H54 (cell line): Measurements from ENCODE around the gene EMCN.
A peak's percentile ranks its signal among the peaks of the same experiment; 100 is the strongest.
"Not testable (repeated sequence)": the region's sequence is repeated elsewhere in the genome, so short reads cannot be mapped to it uniquely, and the experiment has no call there.

ENCODE experiments used
- DNase-seq: peaks from one replicate; pipeline ENCODE4 v3.0.0; 2011; ENCODE audit warnings: low spot score, mixed read lengths; ENCODE audit not compliant: insufficient read length
- FAIRE-seq: peaks from 3 replicates; lab custom pipeline; 2011; peaks lifted over from hg19 to GRCh38; lab: Jason Lieb, UNC
- POLR2A ChIP-seq: IDR thresholded peaks from 2 replicates; pipeline ENCODE4 v1.6.1; 2011; ENCODE audit warnings: low read depth, mild to moderate bottlenecking, low read length

The EMCN gene

GRCh38 chr4:100379583-100380105, 138.2 kb downstream of the EMCN start:
- FAIRE-seq, result no peak
- no peak for DNase-seq
- TF ChIP-seq POLR2A, result no peak

- FAIRE-seq (no peak), DNase-seq (no peak)
- no peak for TF ChIP-seq POLR2A
These were observed 145.4 kb downstream of the EMCN start for GRCh38 chr4:100372432-100372831.

GRCh38 chr4:100369871-100370270, 148.0 kb downstream of the EMCN start:
- DNase-seq (no peak), FAIRE-seq (no peak)
- no peak for TF ChIP-seq POLR2A

- no peak for FAIRE-seq
- TF ChIP-seq POLR2A, result no peak
- DNase-seq, result no peak
These were observed 150.4 kb downstream of the EMCN start for GRCh38 chr4:100367451-100367850.

GRCh38 chr4:100366213-100366612, 151.6 kb downstream of the EMCN start:
- FAIRE-seq, result no peak
- DNase-seq, result no peak
- TF ChIP-seq POLR2A, result no peak

- TF ChIP-seq POLR2A, result no peak
- DNase-seq, result no peak
- FAIRE-seq, result no peak
These were observed 155.5 kb downstream of the EMCN start for GRCh38 chr4:100362366-100362765.

- TF ChIP-seq POLR2A, result no peak
- DNase-seq, result no peak
- FAIRE-seq, result no peak
These were observed 156.5 kb downstream of the EMCN start for GRCh38 chr4:100361336-100361735.

- no peak for TF ChIP-seq POLR2A
- no peak for FAIRE-seq
- DNase-seq, result no peak
These were observed 157.6 kb downstream of the EMCN start for GRCh38 chr4:100360211-100360610.

GRCh38 chr4:100359441-100359840, 158.4 kb downstream of the EMCN start:
- FAIRE-seq (no peak), DNase-seq (no peak)
- no peak for TF ChIP-seq POLR2A

- no peak for TF ChIP-seq POLR2A
- FAIRE-seq (no peak), DNase-seq (no peak)
These were observed 160.3 kb downstream of the EMCN start for GRCh38 chr4:100357542-100357941.

- no peak for DNase-seq
- FAIRE-seq, result no peak
- TF ChIP-seq POLR2A, result no peak
These were observed 161.7 kb downstream of the EMCN start for GRCh38 chr4:100356172-100356571.

GRCh38 chr4:100352352-100352751, 165.5 kb downstream of the EMCN start:
- FAIRE-seq, DNase-seq: not testable (repeated sequence)

GRCh38 chr4:100348473-100348872, 169.3 kb downstream of the EMCN start:
- no peak for DNase-seq
- TF ChIP-seq POLR2A, result no peak
- peak; percentile 50 for FAIRE-seq

- TF ChIP-seq POLR2A, result no peak
- FAIRE-seq, result no peak
These were observed 170.6 kb downstream of the EMCN start for GRCh38 chr4:100347241-100347640.

GRCh38 chr4:100345585-100345984, 172.2 kb downstream of the EMCN start:
- DNase-seq (no peak), FAIRE-seq (no peak)
- no peak for TF ChIP-seq POLR2A

More at GRCh38 chr4:100347241-100347640, 170.6 kb downstream of the EMCN start:
- DNase-seq, result no peak
